GM12878 (cell line): Measurements from ENCODE around the gene ELAVL4. TPM values are rescaled to one million over a fixed set of nuclear protein-coding genes. Genes with fewer than 3 reads are reported as not detected.

Source experiments
- ATAC-seq: fragments of 200-7000 bp; cut with Tn5 transposase; 3 replicates; pipeline ENCODE4 v1.9.1; 2020; ENCODE audit warnings: mild to moderate bottlenecking, moderate library complexity
- BruUV-seq: library from RNA; stranded (reverse); fragments of 400-500 nt; replicated peaks from 2 replicates; lab custom pipeline; 2021; lab: Mats Ljungman, UMichigan
- CTCF ChIA-PET: fragments of 300-600 bp; sonication (Branson Sonifier 250); formaldehyde crosslinking; extraction: SDS; loops from one replicate; lab custom pipeline; 2021; ENCODE audit warnings: inconsistent platforms; lab: Yijun Ruan, JAX
- POLR2A ChIA-PET: fragments of 350-600 bp; formaldehyde crosslinking; extraction: SDS; loops from one replicate; lab custom pipeline; 2021; ENCODE audit warnings: inconsistent platforms; lab: Charles Lee
- RAD21 ChIA-PET: fragments of 300-600 bp; sonication (Branson Sonifier 250); formaldehyde crosslinking; loops from one replicate; lab custom pipeline; 2023; ENCODE audit warnings: antibody characterized with exemption; ENCODE audit not compliant: unreplicated experiment; lab: Charles Lee
- SMC1A ChIA-PET: fragments of 300-600 bp; sonication (Branson Sonifier 250); formaldehyde crosslinking; loops from one replicate; lab custom pipeline; 2023; ENCODE audit not compliant: unreplicated experiment, uncharacterized antibody; lab: Charles Lee
- DNase-seq: peaks from one replicate; pipeline ENCODE4 v3.0.0-alpha.2; 2011; ENCODE audit warnings: low read depth, low spot score
- FAIRE-seq: peaks from 3 replicates; lab custom pipeline; 2011; peaks lifted over from hg19 to GRCh38; lab: Jason Lieb, UNC
- H2AFZ ChIP-seq: 2 replicates; pipeline ENCODE4 v1.6.0; 2011; ENCODE audit warnings: low read depth, low read length, control low read depth; ENCODE audit not compliant: control insufficient read depth
- H3K27ac ChIP-seq: 2 replicates; pipeline ENCODE4 v1.5.1; 2011; ENCODE audit warnings: control low read depth; ENCODE audit not compliant: control insufficient read depth, insufficient read depth
- H3K27me3 ChIP-seq, 2 experiments: replicated peaks in 1 of 2; 2 replicates each; pipeline versions ENCODE4 v1.6.0 to v1.6.1; 2011; ENCODE audit warnings: low read length in 1 of 2; ENCODE audit not compliant: control insufficient read depth in 2 of 2, insufficient read depth in 2 of 2
- H3K36me3 ChIP-seq, 2 experiments: 2 replicates each; pipeline ENCODE4 v1.5.1; 2011; ENCODE audit warnings: low read length in 1 of 2; ENCODE audit not compliant: control insufficient read depth in 2 of 2, insufficient read depth in 2 of 2
- H3K4me1 ChIP-seq: 2 replicates; pipeline ENCODE4 v1.6.1; 2011; ENCODE audit warnings: mild to moderate bottlenecking, low read length, moderate library complexity, mixed read lengths; ENCODE audit not compliant: control insufficient read depth, insufficient read depth
- H3K4me2 ChIP-seq: 2 replicates; pipeline ENCODE4 v1.6.0; 2011; ENCODE audit warnings: control low read depth; ENCODE audit not compliant: control insufficient read depth, insufficient read depth
- H3K4me3 ChIP-seq: fragments of 200-600 bp; sonication (generic); 2 replicates; pipeline ENCODE4 v1.5.1; 2016
- H3K79me2 ChIP-seq: 2 replicates; pipeline ENCODE4 v1.6.0; 2011; ENCODE audit warnings: low read length; ENCODE audit not compliant: control insufficient read depth, insufficient read depth
- H3K9ac ChIP-seq: 2 replicates; pipeline ENCODE4 v1.8.0; 2011; ENCODE audit warnings: low read length, control low read depth, mixed read lengths; ENCODE audit not compliant: control insufficient read depth, insufficient read depth
- H3K9me3 ChIP-seq: replicated peaks from 3 replicates; pipeline ENCODE4 v1.5.1; 2011; ENCODE audit warnings: mild to moderate bottlenecking, low read length; ENCODE audit not compliant: control insufficient read depth, insufficient read depth
- H4K20me1 ChIP-seq: 2 replicates; pipeline ENCODE4 v1.6.0; 2011; ENCODE audit not compliant: control insufficient read depth, insufficient read depth
- ETV6 ChIP-seq, 2 experiments: fragments of 450-650 bp in 1 of 2; IDR thresholded peaks in 1 of 2; conservative IDR thresholded peaks in 1 of 2; 2 replicates each; pipeline ENCODE4 v1.6.1; 2014; ENCODE audit warnings: antibody characterized with exemption in 1 of 2, borderline replicate concordance in 1 of 2, low read depth in 1 of 2, mild to moderate bottlenecking in 1 of 2, moderate library complexity in 1 of 2
- JUNB ChIP-seq: IDR thresholded peaks from 2 replicates; pipeline ENCODE4 v1.6.1; 2016; ENCODE audit warnings: antibody characterized with exemption, mild to moderate bottlenecking
- LARP7 ChIP-seq: fragments of 450-650 bp; IDR thresholded peaks from 2 replicates; pipeline ENCODE4 v1.6.1; 2017; ENCODE audit warnings: mild to moderate bottlenecking
- MXI1 ChIP-seq: fragments of 150-350 bp; IDR thresholded peaks from 2 replicates; pipeline ENCODE4 v1.6.1; 2011; ENCODE audit warnings: low read depth, mild to moderate bottlenecking, inconsistent platforms, low read length, improper control_type of control experiment
- NFYA ChIP-seq: IDR thresholded peaks from 2 replicates; pipeline ENCODE4 v1.6.1; 2011; ENCODE audit warnings: low read depth, mild to moderate bottlenecking, low read length, improper control_type of control experiment, borderline replicate concordance
- NR2C2 ChIP-seq: IDR thresholded peaks from 2 replicates; pipeline ENCODE4 v1.6.1; 2011; ENCODE audit warnings: borderline replicate concordance, low read depth; ENCODE audit not compliant: control insufficient read depth, insufficient read length
- NR2F1 ChIP-seq: fragments of 450-650 bp; conservative IDR thresholded peaks from 2 replicates; pipeline ENCODE4 v1.6.1; 2017; ENCODE audit warnings: mild to moderate bottlenecking
- RELA ChIP-seq: fragments of 450-650 bp; IDR thresholded peaks from 2 replicates; pipeline ENCODE4 v1.8.0; 2014; ENCODE audit warnings: borderline replicate concordance; ENCODE audit not compliant: partially characterized antibody
- ZNF217 ChIP-seq: fragments of 450-650 bp; IDR thresholded peaks from 2 replicates; pipeline ENCODE4 v1.6.1; 2017; ENCODE audit warnings: antibody characterized with exemption, mild to moderate bottlenecking
- WGBS: methylation state at CpG from one replicate; pipeline ENCODE4 v1.1.6; 2016; ENCODE audit warnings: low lambda C conversion rate; ENCODE audit not compliant: insufficient replicate concordance, insufficient coverage; ENCODE audit errors: missing lambda C conversion rate; 5-methylcytosine and 5-hydroxymethylcytosine counted together
- in situ Hi-C: fragments of 300-500 bp; cut with MboI; formaldehyde crosslinking; loops from 9 replicates; pipeline ENCODE4 v1.14.3; 2018; ENCODE audit warnings: mixed read lengths
- intact Hi-C: fragments of 100-400 bp; cut with micrococcal nuclease; formaldehyde crosslinking; loops from one replicate; pipeline ENCODE4 v1.14.2; 2022; ENCODE audit not compliant: unreplicated experiment
- polyA plus RNA-seq, 11 experiments: library from polyadenylated mRNA; depleted of rRNA in 4 of 11; unstranded in 6 of 11; stranded (reverse) in 5 of 11; fragments of >200 nt; fragmentation: Nextera tagmentation in 4 of 11; fragmentation: Illumina TruSeq in 1 of 11; extraction: Ambion mirVana in 4 of 11; extraction: Trizol in 1 of 11; gene quantifications; 1 replicate in 1 of 11; 2 replicates in 10 of 11; pipeline versions ENCODE4 v1.2.1 to v1.2.3, GENCODE V29; 2011 to 2016; ENCODE audit warnings: inconsistent platforms in 2 of 11, missing spikeins in 2 of 11, low read depth in 1 of 11
- total RNA-seq, 4 experiments: library from RNA; depleted of rRNA in 3 of 4; stranded (reverse); fragments of >200 nt in 3 of 4; fragmentation: Illumina TruSeq in 1 of 4; extraction: Trizol in 1 of 4; gene quantifications; 2 replicates each; pipeline versions ENCODE4 v1.2.1 to v1.2.3, GENCODE V29; 2013 to 2021
- TF ChIP-seq, protein P1 (sequence below): fragments of 450-650 bp; IDR thresholded peaks from 2 replicates; pipeline ENCODE4 v1.6.1; 2018; ENCODE audit warnings: borderline replicate concordance, mild to moderate bottlenecking; ENCODE audit not compliant: partially characterized antibody
- TF ChIP-seq, protein P2 (sequence below): fragments of 450-650 bp; formaldehyde crosslinking; IDR thresholded peaks from 2 replicates; pipeline ENCODE4 v1.4.0; 2020; ENCODE audit warnings: mild to moderate bottlenecking, moderate library complexity
- TF ChIP-seq, protein P3 (sequence below): fragments of 450-650 bp; formaldehyde crosslinking; IDR thresholded peaks from 2 replicates; pipeline ENCODE4 v1.5.0; 2022; ENCODE audit warnings: mild to moderate bottlenecking, missing genetic modification characterization
- TF ChIP-seq, protein P4 (sequence below): fragments of 450-650 bp; IDR thresholded peaks from 2 replicates; pipeline ENCODE4 v1.6.1; 2017; ENCODE audit warnings: mild to moderate bottlenecking

Gene ELAVL4
- total and polyA plus RNA-seq, 10 of the 15 experiments (the other 5 are each of a cell fraction or from before 2014, with no cell fraction given) = 0.10 to 0.53 (median 0.17) TPM; not detected in 6

DNA sequence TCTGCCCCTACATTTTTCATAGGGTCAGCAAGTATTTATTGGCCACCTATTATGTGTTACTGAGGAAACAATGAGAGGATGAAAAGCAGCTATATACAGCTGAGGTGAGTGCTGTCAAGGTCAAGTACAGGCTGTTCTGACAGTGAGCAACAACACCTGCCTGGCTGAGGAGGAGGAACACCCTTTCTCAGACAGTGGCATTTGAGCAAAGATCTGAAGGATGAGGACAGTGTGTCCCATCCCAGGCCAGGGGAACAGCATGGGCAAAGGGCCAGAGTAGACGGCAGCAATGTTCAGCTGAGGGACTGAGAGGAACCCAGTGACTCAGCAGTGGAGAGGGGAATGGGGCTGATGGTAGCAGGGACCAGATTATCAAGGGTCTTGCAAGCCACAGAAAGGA is 101.0 kb downstream of the ELAVL4 start:
- CTCF ChIA-PET = no interaction called here
- TF ChIP-seq ETV6 (conservative IDR thresholded peaks at IDR 0.05 in 1 of 2, IDR thresholded peaks at IDR 0.05 in 1 of 2; ENCODE audit: borderline replicate concordance in 1 of 2, low read depth in 1 of 2) = no peak
- TF ChIP-seq MXI1 = no peak
- TF ChIP-seq NR2F1 = no peak
- TF ChIP-seq, protein P1, sequence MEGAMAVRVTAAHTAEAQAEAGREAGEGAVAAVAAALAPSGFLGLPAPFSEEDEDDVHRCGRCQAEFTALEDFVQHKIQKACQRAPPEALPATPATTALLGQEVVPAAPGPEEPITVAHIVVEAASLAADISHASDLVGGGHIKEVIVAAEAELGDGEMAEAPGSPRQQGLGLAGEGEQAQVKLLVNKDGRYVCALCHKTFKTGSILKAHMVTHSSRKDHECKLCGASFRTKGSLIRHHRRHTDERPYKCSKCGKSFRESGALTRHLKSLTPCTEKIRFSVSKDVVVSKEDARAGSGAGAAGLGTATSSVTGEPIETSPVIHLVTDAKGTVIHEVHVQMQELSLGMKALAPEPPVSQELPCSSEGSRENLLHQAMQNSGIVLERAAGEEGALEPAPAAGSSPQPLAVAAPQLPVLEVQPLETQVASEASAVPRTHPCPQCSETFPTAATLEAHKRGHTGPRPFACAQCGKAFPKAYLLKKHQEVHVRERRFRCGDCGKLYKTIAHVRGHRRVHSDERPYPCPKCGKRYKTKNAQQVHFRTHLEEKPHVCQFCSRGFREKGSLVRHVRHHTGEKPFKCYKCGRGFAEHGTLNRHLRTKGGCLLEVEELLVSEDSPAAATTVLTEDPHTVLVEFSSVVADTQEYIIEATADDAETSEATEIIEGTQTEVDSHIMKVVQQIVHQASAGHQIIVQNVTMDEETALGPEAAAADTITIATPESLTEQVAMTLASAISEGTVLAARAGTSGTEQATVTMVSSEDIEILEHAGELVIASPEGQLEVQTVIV = no peak
- no peak for TF ChIP-seq NFYA
- no peak for TF ChIP-seq LARP7
- TF ChIP-seq RELA = no peak
- no peak for TF ChIP-seq NR2C2
- TF ChIP-seq, protein P2, sequence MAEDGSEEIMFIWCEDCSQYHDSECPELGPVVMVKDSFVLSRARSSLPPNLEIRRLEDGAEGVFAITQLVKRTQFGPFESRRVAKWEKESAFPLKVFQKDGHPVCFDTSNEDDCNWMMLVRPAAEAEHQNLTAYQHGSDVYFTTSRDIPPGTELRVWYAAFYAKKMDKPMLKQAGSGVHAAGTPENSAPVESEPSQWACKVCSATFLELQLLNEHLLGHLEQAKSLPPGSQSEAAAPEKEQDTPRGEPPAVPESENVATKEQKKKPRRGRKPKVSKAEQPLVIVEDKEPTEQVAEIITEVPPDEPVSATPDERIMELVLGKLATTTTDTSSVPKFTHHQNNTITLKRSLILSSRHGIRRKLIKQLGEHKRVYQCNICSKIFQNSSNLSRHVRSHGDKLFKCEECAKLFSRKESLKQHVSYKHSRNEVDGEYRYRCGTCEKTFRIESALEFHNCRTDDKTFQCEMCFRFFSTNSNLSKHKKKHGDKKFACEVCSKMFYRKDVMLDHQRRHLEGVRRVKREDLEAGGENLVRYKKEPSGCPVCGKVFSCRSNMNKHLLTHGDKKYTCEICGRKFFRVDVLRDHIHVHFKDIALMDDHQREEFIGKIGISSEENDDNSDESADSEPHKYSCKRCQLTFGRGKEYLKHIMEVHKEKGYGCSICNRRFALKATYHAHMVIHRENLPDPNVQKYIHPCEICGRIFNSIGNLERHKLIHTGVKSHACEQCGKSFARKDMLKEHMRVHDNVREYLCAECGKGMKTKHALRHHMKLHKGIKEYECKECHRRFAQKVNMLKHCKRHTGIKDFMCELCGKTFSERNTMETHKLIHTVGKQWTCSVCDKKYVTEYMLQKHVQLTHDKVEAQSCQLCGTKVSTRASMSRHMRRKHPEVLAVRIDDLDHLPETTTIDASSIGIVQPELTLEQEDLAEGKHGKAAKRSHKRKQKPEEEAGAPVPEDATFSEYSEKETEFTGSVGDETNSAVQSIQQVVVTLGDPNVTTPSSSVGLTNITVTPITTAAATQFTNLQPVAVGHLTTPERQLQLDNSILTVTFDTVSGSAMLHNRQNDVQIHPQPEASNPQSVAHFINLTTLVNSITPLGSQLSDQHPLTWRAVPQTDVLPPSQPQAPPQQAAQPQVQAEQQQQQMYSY (CRISPR knock-in tag) = no peak
- TF ChIP-seq, protein P3, sequence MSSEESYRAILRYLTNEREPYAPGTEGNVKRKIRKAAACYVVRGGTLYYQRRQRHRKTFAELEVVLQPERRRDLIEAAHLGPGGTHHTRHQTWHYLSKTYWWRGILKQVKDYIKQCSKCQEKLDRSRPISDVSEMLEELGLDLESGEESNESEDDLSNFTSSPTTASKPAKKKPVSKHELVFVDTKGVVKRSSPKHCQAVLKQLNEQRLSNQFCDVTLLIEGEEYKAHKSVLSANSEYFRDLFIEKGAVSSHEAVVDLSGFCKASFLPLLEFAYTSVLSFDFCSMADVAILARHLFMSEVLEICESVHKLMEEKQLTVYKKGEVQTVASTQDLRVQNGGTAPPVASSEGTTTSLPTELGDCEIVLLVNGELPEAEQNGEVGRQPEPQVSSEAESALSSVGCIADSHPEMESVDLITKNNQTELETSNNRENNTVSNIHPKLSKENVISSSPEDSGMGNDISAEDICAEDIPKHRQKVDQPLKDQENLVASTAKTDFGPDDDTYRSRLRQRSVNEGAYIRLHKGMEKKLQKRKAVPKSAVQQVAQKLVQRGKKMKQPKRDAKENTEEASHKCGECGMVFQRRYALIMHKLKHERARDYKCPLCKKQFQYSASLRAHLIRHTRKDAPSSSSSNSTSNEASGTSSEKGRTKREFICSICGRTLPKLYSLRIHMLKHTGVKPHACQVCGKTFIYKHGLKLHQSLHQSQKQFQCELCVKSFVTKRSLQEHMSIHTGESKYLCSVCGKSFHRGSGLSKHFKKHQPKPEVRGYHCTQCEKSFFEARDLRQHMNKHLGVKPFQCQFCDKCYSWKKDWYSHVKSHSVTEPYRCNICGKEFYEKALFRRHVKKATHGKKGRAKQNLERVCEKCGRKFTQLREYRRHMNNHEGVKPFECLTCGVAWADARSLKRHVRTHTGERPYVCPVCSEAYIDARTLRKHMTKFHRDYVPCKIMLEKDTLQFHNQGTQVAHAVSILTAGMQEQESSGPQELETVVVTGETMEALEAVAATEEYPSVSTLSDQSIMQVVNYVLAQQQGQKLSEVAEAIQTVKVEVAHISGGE (CRISPR knock-in tag) = no peak
- TF ChIP-seq JUNB = no peak
- TF ChIP-seq ZNF217 = no peak
- TF ChIP-seq, protein P4, sequence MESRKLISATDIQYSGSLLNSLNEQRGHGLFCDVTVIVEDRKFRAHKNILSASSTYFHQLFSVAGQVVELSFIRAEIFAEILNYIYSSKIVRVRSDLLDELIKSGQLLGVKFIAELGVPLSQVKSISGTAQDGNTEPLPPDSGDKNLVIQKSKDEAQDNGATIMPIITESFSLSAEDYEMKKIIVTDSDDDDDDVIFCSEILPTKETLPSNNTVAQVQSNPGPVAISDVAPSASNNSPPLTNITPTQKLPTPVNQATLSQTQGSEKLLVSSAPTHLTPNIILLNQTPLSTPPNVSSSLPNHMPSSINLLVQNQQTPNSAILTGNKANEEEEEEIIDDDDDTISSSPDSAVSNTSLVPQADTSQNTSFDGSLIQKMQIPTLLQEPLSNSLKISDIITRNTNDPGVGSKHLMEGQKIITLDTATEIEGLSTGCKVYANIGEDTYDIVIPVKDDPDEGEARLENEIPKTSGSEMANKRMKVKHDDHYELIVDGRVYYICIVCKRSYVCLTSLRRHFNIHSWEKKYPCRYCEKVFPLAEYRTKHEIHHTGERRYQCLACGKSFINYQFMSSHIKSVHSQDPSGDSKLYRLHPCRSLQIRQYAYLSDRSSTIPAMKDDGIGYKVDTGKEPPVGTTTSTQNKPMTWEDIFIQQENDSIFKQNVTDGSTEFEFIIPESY = no peak

More for the DNA sequence above, 101.0 kb downstream of the ELAVL4 start:
- H3K9ac ChIP-seq = no peak overlapping the region
- intact Hi-C loops (no loop called here), in situ Hi-C loops (no loop called here)
- no peak overlapping the region for H3K4me2 ChIP-seq
- 7% methylated on average over 1 of the region's 1 CpG for WGBS
- H3K27me3 ChIP-seq = no peaks in the 10 kb centered on the region; a peak in 1 of 4 replicates
- H3K36me3 ChIP-seq = no peaks in the 10 kb centered on the region
- BruUV-seq = no TSS peak
- no peak overlapping the region for H2AFZ ChIP-seq
- SMC1A ChIA-PET = no interaction called here
- RAD21 ChIA-PET = no interaction called here
- no peaks in the 10 kb centered on the region for H3K4me1 ChIP-seq
- H3K9me3 ChIP-seq = no peaks in the 10 kb centered on the region
- DNase-seq (no peak), FAIRE-seq (no peak), ATAC-seq (no peak)
- POLR2A ChIA-PET = no interaction called here
- H4K20me1 ChIP-seq = no peaks in the 10 kb centered on the region
- H3K79me2 ChIP-seq = no peaks in the 10 kb centered on the region
- H3K4me3 ChIP-seq = no peak overlapping the region
- no peak overlapping the region for H3K27ac ChIP-seq
